Measurements from ENCODE around the gene UBAC1. TPM values are rescaled to one million over a fixed set of nuclear protein-coding genes. Genes with fewer than 3 reads are reported as not detected.

Gene UBAC1
- total and polyA plus RNA-seq, 4 donors: 16.2 to 115 (median 16.4) TPM

DNA sequence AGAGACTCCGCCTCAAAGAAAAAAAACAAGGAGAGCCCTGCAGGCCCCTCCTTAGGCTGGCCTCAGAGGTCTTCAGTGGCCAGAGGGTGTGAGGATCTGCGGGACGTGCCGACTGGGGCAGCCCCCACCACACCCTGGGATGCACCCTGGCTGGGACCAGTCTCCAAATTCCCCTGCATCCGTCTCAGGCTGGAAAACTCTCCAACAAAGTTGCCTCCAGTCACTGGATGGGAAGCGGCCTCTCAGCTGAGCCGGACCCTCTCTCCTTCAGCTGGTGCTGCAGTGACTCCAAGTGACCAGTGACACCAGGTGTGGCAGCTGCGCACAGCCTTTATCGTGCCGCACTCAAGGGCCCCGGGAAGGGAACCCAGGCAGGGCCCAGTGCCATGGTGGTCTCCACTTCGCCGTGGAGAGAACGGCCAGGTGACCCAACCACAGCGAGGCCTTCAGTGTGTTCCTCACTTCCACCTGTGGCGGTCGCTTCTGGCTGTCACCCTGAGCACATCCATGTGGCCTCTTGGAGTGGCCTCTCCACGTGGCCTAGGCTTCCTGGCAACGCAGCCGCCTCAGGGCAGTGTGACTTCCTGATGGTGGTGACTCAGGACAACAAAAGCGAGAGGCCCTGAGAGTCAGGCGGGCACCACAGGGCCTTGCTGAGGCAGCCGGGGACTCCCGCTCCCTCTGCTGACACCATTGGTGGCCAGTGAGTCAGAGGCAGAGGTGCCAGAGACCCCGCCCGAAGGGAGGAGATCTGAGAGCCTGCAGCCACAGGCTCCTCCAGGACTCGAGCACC, 34.6 kb downstream of the UBAC1 start (continued):
- TF ChIP-seq, protein P1, sequence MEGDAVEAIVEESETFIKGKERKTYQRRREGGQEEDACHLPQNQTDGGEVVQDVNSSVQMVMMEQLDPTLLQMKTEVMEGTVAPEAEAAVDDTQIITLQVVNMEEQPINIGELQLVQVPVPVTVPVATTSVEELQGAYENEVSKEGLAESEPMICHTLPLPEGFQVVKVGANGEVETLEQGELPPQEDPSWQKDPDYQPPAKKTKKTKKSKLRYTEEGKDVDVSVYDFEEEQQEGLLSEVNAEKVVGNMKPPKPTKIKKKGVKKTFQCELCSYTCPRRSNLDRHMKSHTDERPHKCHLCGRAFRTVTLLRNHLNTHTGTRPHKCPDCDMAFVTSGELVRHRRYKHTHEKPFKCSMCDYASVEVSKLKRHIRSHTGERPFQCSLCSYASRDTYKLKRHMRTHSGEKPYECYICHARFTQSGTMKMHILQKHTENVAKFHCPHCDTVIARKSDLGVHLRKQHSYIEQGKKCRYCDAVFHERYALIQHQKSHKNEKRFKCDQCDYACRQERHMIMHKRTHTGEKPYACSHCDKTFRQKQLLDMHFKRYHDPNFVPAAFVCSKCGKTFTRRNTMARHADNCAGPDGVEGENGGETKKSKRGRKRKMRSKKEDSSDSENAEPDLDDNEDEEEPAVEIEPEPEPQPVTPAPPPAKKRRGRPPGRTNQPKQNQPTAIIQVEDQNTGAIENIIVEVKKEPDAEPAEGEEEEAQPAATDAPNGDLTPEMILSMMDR (IDR thresholded peaks at IDR 0.05; ENCODE audit: low read depth, low read length, missing input control): no peak

DNA sequence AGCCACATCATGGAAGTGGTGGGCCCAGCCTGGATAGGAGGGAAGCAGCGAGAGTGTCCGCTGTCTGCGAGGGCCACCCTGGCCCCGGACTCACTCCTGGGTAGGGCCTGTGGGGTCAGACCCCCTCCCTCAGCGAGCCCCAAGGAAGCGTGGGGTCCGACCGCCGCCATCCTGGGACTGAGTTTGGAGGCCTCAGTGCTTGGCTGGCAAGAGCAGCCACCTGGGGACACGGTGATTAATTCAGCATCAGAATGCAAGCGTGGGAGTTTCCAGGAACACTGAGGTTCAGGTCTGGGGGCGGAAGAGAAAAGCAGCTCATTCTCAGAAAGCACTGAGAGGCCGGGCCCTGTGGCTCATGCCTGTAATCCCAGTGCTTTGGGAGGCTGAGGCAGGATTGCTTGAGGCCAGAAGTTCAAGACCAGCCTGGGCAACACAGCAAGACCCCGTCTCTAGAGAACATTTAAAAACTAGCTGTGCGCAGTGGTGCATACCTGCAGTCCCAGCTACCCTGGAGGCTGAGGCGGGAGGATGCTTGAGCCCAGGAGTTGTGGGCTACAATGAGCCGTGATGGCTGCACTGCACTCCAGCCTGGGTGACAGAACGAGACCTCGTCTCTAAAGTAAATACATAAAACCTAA, 35.6 kb downstream of the UBAC1 start:
- H3K27me3 ChIP-seq (ENCODE audit: control insufficient read depth in 4 of 4, insufficient read depth in 4 of 4, low read length in 3 of 4): no peaks in the 10 kb centered on the region
- WGBS: 89% methylated on average over 19 of the region's 19 CpGs
- DNase-seq (ENCODE audit: low spot score): no peak

More for the DNA sequence above, 35.6 kb downstream of the UBAC1 start:
- H3K27ac ChIP-seq (ENCODE audit: low read depth in 1 of 2, low read length in 2 of 2): no peak overlapping the region
- H3K36me3 ChIP-seq (ENCODE audit: control insufficient read depth in 4 of 4, insufficient read depth in 3 of 4, low read depth in 1 of 4, low read length in 3 of 4): peaks cover 0 to 4% (median under 1%) of the 10 kb centered on the region in 4 donors
- no peak overlapping the region for H3K9ac ChIP-seq (ENCODE audit: low read depth in 1 of 2, low read length in 2 of 2)
- TF ChIP-seq, protein P2, sequence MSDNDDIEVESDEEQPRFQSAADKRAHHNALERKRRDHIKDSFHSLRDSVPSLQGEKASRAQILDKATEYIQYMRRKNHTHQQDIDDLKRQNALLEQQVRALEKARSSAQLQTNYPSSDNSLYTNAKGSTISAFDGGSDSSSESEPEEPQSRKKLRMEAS (IDR thresholded peaks at IDR 0.05): no peak
- TF ChIP-seq, protein P3, sequence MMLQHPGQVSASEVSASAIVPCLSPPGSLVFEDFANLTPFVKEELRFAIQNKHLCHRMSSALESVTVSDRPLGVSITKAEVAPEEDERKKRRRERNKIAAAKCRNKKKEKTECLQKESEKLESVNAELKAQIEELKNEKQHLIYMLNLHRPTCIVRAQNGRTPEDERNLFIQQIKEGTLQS (IDR thresholded peaks at IDR 0.05): no peak
- TF ChIP-seq FOXA1 (IDR thresholded peaks at IDR 0.05) (no peak), RXRA (IDR thresholded peaks at IDR 0.05) (no peak), YY1 (IDR thresholded peaks at IDR 0.05) (no peak), RAD21 (IDR thresholded peaks at IDR 0.05) (no peak), HNF4A (conservative IDR thresholded peaks at IDR 0.05) (no peak), FOXA2 (IDR thresholded peaks at IDR 0.05) (no peak), SP1 (IDR thresholded peaks at IDR 0.05) (no peak), NR2F2 (IDR thresholded peaks at IDR 0.05) (no peak), HNF4G (IDR thresholded peaks at IDR 0.05) (no peak), GABPA (IDR thresholded peaks at IDR 0.05 in 1 of 2, conservative IDR thresholded peaks at IDR 0.05 in 1 of 2) (no peak)
- TF ChIP-seq, protein P1 (IDR thresholded peaks at IDR 0.05; ENCODE audit: low read depth, low read length, missing input control): no peak
- TF ChIP-seq, protein P4, sequence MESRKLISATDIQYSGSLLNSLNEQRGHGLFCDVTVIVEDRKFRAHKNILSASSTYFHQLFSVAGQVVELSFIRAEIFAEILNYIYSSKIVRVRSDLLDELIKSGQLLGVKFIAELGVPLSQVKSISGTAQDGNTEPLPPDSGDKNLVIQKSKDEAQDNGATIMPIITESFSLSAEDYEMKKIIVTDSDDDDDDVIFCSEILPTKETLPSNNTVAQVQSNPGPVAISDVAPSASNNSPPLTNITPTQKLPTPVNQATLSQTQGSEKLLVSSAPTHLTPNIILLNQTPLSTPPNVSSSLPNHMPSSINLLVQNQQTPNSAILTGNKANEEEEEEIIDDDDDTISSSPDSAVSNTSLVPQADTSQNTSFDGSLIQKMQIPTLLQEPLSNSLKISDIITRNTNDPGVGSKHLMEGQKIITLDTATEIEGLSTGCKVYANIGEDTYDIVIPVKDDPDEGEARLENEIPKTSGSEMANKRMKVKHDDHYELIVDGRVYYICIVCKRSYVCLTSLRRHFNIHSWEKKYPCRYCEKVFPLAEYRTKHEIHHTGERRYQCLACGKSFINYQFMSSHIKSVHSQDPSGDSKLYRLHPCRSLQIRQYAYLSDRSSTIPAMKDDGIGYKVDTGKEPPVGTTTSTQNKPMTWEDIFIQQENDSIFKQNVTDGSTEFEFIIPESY (IDR thresholded peaks at IDR 0.05): no peak
- H3K4me1 ChIP-seq (ENCODE audit: control insufficient read depth in 4 of 4, insufficient read depth in 4 of 4, low read length in 3 of 4): no peaks in the 10 kb centered on the region
- no peaks in the 10 kb centered on the region for H3K9me3 ChIP-seq (ENCODE audit: control insufficient read depth in 4 of 4, low read length in 3 of 4)
- H3K4me3 ChIP-seq (ENCODE audit: low read depth in 1 of 3, low read length in 3 of 3): no peak overlapping the region

All from liver (tissue), 9 donors.